ENCODE measurements around the gene MSH5. TPM values are rescaled to one million over a fixed set of nuclear protein-coding genes. Genes with fewer than 3 reads are reported as not detected.

MSH5 gene
- total and polyA plus RNA-seq, 2 donors: 8.4 to 15.2 TPM

DNA sequence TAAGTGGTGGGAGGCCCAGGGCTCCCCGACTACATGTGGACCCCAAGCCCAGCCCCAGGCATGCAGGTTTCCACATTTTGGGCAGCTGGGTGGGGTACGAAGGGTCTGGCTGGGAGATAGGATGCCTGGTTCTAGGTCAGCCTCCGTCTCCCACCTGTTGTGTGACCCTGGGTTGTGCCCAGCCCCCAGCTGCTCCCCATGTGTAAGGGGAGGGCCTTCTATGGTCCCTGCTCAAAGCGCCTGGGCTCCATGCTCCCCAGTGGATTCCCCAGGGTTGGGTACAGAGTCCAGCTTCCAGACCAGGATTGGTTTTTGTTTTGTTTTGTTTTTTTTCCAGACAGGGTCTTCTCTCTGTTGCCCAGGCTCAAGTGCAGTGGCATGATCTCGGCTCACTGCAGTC is 38.4 kb downstream of the MSH5 start:
- H3K36me3 ChIP-seq (ENCODE audit: control insufficient read depth in 2 of 2, insufficient read depth in 2 of 2, low read length in 1 of 2): peaks cover 43 to 46% of the 10 kb centered on the region in 2 donors
- peaks cover 0 to 2% of the 10 kb centered on the region in 2 donors for H3K27me3 ChIP-seq (ENCODE audit: control insufficient read depth in 2 of 2, insufficient read depth in 1 of 2, low read length in 1 of 2)
- no peaks in the 10 kb centered on the region for H3K9me3 ChIP-seq (ENCODE audit: control insufficient read depth in 2 of 2, insufficient read depth in 1 of 2, low read length in 1 of 2)
- no peak overlapping the region for H3K27ac ChIP-seq (ENCODE audit: low read depth in 1 of 2, low read length in 1 of 2)
- H3K4me1 ChIP-seq (ENCODE audit: control insufficient read depth in 2 of 2, insufficient read depth in 2 of 2, low read length in 2 of 2): peaks cover 11 to 12% of the 10 kb centered on the region in 2 donors
- DNase-seq (ENCODE audit: low read depth in 6 of 9, low spot score in 9 of 9): no peak
- H3K4me3 ChIP-seq (ENCODE audit: low read length in 2 of 2): no peak overlapping the region
- 99% methylated on average over 5 of the region's 5 CpGs for WGBS

DNA sequence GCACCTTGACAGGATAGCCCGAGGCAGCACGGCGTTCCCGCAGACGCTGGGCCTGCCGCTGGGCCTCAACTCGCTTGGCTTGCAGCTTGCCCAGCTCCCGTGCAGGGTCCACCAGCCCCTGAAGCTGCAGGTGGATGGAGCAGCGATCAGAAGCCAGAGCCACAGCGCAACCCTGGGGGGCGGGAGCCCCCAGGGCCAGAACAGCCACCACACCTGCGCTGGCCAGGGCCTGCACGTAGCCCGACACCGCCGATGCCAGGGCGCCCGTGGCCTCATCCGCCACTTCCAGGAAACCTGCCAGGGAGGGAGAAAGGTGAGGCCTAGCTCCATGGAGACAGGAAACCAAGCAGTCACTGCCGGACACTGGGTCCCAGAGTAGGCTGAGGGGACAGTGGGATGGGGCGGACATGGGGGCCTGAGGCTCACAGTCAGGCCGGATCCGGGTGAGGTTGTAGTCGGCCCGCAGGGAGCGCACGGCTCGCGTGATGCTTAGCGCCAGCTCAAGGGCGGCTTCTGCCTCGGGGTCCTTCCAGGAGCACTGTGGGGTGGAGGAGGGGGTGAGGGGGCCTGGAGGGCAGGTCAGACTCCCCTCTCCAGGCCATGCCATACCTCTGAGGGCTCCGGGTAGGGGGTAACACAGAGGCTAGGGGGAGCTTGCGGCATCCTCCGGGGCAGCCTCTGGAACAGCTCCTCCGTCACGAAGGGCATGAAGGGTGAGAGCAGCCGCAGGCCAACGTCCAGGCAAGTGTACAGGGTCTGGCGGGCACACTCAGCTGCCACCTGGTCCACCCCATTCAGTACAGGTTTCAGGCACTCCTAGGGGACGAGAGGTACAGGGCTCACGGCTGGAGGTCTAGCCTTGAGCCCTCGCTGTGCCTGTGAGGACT is 39.4 kb downstream of the MSH5 start:
- no peak for DNase-seq (ENCODE audit: low read depth in 6 of 9, low spot score in 9 of 9)

DNA sequence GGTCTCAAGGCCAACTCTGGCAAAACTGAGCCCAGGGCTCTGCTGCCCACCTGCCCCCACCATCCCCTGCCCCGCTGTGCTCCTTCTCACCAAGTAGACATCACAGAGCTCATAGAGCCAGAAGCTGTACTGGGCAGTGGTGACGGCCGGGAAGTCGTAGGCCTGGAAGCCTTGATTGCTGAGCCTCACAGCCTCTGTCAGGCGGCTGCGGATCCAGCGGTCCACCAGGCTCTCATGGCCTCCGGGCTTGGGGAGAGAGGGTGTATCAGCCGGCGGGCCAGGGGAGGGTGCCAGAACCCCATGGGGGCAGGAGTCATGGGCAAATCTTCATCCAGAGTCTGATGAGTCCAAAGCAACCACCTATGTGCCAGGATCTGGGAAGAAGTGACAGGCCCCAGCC is 40.1 kb downstream of the MSH5 start:
- H3K9me3 ChIP-seq (ENCODE audit: control insufficient read depth in 2 of 2, insufficient read depth in 1 of 2, low read length in 1 of 2): no peaks in the 10 kb centered on the region
- peaks cover 52 to 61% of the 10 kb centered on the region in 2 donors for H3K36me3 ChIP-seq (ENCODE audit: control insufficient read depth in 2 of 2, insufficient read depth in 2 of 2, low read length in 1 of 2)
- no peak overlapping the region for H3K27ac ChIP-seq (ENCODE audit: low read depth in 1 of 2, low read length in 1 of 2)
- no peak overlapping the region for H3K4me3 ChIP-seq (ENCODE audit: low read length in 2 of 2)
- WGBS: 97% methylated on average over 10 of the region's 10 CpGs
- H3K27me3 ChIP-seq (ENCODE audit: control insufficient read depth in 2 of 2, insufficient read depth in 1 of 2, low read length in 1 of 2): peaks cover 0 to 2% of the 10 kb centered on the region in 2 donors
- peaks cover 11% of the 10 kb centered on the region in 2 donors for H3K4me1 ChIP-seq (ENCODE audit: control insufficient read depth in 2 of 2, insufficient read depth in 2 of 2, low read length in 2 of 2)
- no peak for DNase-seq (ENCODE audit: low read depth in 6 of 9, low spot score in 9 of 9)

More for the DNA sequence above, 39.4 kb downstream of the MSH5 start:
- no peaks in the 10 kb centered on the region for H3K9me3 ChIP-seq (ENCODE audit: control insufficient read depth in 2 of 2, insufficient read depth in 1 of 2, low read length in 1 of 2)
- no peak overlapping the region for H3K4me3 ChIP-seq (ENCODE audit: low read length in 2 of 2)
- WGBS: 97% methylated on average over 43 of the region's 43 CpGs
- H3K36me3 ChIP-seq (ENCODE audit: control insufficient read depth in 2 of 2, insufficient read depth in 2 of 2, low read length in 1 of 2): peaks cover 48 to 54% of the 10 kb centered on the region in 2 donors
- no peak overlapping the region for H3K27ac ChIP-seq (ENCODE audit: low read depth in 1 of 2, low read length in 1 of 2)
- H3K27me3 ChIP-seq (ENCODE audit: control insufficient read depth in 2 of 2, insufficient read depth in 1 of 2, low read length in 1 of 2): peaks cover 0 to 2% of the 10 kb centered on the region in 2 donors
- peaks cover 11% of the 10 kb centered on the region in 2 donors for H3K4me1 ChIP-seq (ENCODE audit: control insufficient read depth in 2 of 2, insufficient read depth in 2 of 2, low read length in 2 of 2)

DNA sequence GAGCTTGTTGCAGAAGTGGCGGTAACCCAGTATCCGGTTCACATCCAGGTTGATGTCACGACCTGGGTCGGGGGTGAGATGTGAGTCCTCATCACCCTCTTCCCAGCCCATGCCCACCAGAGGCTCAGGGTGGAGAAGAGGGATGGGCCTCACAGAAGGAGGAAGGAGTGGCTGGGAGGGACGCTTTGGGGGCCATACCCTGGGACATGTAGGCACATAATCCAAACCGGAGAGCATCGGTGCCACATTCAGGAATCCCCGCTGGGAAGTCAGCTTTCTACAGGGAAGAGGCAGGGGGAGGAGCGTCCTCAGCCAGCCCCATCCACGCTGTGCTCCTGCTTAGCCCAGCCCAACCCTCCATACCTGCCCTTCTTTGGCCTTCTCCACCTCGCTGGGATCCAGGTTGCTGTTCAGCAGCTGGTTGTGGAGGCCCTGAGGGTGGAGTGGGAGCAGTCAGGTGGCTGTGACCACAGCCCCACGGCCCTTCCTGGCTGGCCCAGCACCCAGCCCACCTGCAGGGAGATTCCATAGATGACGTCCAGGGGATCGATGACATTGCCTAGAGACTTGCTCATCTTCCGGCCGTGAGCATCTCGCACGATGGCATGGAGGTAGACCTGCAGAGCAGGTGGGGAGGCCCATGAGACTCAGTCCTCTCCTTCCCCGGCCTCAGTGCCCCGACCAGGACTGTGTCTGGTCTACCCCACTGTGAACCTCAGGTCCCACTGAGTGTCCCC is 40.9 kb downstream of the MSH5 start:
- Histone ChIP-seq H3K4me1 (ENCODE audit: control insufficient read depth in 2 of 2, insufficient read depth in 2 of 2, low read length in 2 of 2) (peaks cover 11% of the 10 kb centered on the region in 2 donors), H3K4me3 (ENCODE audit: low read length in 2 of 2) (no peak overlapping the region), H3K27me3 (ENCODE audit: control insufficient read depth in 2 of 2, insufficient read depth in 1 of 2, low read length in 1 of 2) (peaks cover 0 to 2% of the 10 kb centered on the region in 2 donors), H3K9me3 (ENCODE audit: control insufficient read depth in 2 of 2, insufficient read depth in 1 of 2, low read length in 1 of 2) (no peaks in the 10 kb centered on the region), H3K36me3 (ENCODE audit: control insufficient read depth in 2 of 2, insufficient read depth in 2 of 2, low read length in 1 of 2) (peaks cover 59 to 68% of the 10 kb centered on the region in 2 donors), H3K27ac (ENCODE audit: low read depth in 1 of 2, low read length in 1 of 2) (no peak overlapping the region)
- WGBS: 97% methylated on average over 20 of the region's 20 CpGs
- DNase-seq (ENCODE audit: low read depth in 6 of 9, low spot score in 9 of 9): no peak

DNA sequence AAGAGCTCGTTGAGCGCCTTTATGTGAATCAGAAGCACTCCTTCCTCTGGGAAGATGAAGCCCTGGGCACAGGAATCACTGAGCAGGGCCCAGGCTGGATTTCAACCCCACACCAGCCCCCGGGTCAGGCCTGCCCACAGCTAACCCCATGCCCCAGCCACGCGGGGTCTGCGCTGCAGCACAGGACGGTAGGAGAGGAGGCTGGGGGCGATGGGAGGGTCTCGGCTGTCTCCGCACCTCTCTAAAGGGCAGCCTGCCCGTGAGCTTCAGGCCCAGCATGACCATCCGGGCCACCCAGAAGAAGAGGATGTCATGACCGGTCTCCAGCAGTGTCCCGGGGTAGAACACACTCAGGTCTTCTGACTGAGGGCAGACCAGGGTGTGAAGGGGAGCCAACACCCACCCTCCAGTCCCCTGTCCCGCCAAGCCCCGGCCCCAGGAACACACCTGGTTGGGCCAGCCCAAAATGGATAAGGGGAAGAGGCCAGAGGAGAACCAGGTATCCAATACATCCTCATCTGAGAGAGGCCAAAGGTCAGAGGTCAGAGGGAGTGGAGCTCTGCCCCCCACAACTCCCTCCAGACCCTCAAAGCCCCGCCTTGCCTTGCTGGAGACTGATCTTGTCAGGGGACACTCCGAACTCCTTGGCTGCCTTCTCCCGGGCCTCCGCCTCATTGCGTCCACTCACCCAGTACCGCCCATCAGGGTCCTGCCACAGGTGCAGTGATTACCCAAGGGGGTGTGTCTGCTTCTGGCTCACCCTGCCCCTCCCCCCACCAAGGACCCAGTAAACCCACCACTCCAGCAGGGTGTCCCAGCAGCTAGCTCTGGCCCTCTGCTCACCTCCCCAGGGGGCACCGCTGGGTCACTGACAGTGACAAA is 41.7 kb downstream of the MSH5 start:
- Histone ChIP-seq H3K27ac (ENCODE audit: low read depth in 1 of 2, low read length in 1 of 2) (no peak overlapping the region), H3K9me3 (ENCODE audit: control insufficient read depth in 2 of 2, insufficient read depth in 1 of 2, low read length in 1 of 2) (no peaks in the 10 kb centered on the region), H3K4me1 (ENCODE audit: control insufficient read depth in 2 of 2, insufficient read depth in 2 of 2, low read length in 2 of 2) (peaks cover 7 to 11% of the 10 kb centered on the region in 2 donors), H3K4me3 (ENCODE audit: low read length in 2 of 2) (no peak overlapping the region), H3K27me3 (ENCODE audit: control insufficient read depth in 2 of 2, insufficient read depth in 1 of 2, low read length in 1 of 2) (peaks cover 0 to 2% of the 10 kb centered on the region in 2 donors), H3K36me3 (ENCODE audit: control insufficient read depth in 2 of 2, insufficient read depth in 2 of 2, low read length in 1 of 2) (peaks cover 59 to 71% of the 10 kb centered on the region in 2 donors)
- WGBS: 98% methylated on average over 23 of the region's 23 CpGs
- no peak for DNase-seq (ENCODE audit: low read depth in 6 of 9, low spot score in 9 of 9)

DNA sequence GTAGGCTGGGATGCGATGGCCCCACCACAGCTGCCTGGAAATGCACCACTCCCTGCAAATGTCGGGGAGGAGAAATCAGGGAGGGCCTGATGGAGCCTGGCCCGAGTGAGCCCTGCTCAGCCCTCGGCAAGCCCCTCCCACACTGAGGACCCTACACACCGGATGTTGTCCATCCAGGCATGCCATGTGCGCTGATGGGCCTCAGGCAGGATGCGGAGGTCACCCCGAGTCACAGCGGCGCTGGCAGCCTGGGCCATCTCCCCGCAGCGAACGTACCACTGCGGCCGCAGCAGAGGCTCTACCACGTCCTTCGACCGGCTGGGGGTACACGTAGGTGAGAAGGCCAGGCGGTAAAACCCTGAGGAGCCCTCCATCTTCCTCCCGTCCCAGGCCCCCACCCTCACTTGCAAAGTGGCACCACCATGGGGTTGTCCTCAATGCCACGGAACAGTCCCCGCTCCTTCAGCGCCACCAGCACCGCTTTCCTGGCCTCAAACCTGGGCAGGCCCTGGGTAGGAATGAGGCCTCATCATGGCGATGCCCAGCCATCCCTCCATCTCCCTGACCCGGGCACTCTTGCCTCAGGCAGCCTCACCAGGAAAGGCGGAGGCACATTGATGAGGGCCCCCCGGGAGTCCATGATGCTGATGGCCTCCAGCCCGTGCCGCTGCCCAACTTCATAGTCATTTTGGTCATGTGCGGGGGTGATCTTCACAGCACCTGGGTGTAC is 42.5 kb downstream of the MSH5 start:
- 98% methylated on average over 32 of the region's 32 CpGs for WGBS
- H3K4me3 ChIP-seq (ENCODE audit: low read length in 2 of 2): no peak overlapping the region
- H3K9me3 ChIP-seq (ENCODE audit: control insufficient read depth in 2 of 2, insufficient read depth in 1 of 2, low read length in 1 of 2): no peaks in the 10 kb centered on the region
- peaks cover 0 to 3% of the 10 kb centered on the region in 2 donors for H3K4me1 ChIP-seq (ENCODE audit: control insufficient read depth in 2 of 2, insufficient read depth in 2 of 2, low read length in 2 of 2)
- peaks cover 59 to 71% of the 10 kb centered on the region in 2 donors for H3K36me3 ChIP-seq (ENCODE audit: control insufficient read depth in 2 of 2, insufficient read depth in 2 of 2, low read length in 1 of 2)
- no peak overlapping the region for H3K27ac ChIP-seq (ENCODE audit: low read depth in 1 of 2, low read length in 1 of 2)
- no peaks in the 10 kb centered on the region for H3K27me3 ChIP-seq (ENCODE audit: control insufficient read depth in 2 of 2, insufficient read depth in 1 of 2, low read length in 1 of 2)
- DNase-seq (ENCODE audit: low read depth in 6 of 9, low spot score in 9 of 9): no peak

DNA sequence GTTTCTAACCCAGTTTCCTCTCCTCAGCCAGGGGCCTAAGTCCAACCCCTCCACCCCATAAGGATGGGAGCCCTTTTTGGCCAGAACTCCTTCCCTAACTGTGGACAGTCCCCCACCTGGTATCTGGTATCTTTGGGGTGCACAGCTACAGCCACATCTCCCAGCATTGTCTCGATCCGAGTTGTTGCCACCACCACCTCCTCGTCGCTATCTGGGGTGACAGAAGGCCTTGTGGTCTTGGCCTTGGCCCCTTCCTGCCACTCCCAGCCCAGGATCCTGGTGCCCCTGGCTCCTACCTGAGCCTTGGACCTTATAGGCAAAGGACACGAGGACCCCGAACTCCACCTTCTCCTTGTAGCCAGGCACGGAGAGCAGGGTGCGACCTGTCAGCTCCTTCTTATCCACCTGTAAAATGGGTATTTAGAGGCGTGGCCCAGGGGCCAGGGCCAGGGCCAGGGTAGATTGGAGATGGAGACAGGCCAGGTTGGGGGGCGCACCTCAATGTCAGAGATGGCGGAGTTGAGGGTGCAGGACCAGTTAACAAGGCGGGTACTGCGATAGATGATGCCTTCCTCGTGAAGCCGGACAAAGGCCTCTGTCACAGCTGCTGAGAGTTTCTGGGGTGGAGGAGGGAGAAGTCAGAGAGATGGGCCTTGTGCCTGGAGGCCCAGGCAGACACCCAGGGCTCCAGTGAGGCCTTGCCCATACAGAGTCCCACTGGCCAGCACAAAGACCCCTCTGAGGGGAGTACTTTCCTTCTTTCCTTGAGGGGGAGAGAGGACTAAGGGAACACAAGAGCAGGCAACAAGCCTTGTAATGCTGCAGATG is 44.5 kb downstream of the MSH5 start:
- Histone ChIP-seq H3K9me3 (ENCODE audit: control insufficient read depth in 2 of 2, insufficient read depth in 1 of 2, low read length in 1 of 2) (no peaks in the 10 kb centered on the region), H3K36me3 (ENCODE audit: control insufficient read depth in 2 of 2, insufficient read depth in 2 of 2, low read length in 1 of 2) (peaks cover 49 to 61% of the 10 kb centered on the region in 2 donors), H3K27me3 (ENCODE audit: control insufficient read depth in 2 of 2, insufficient read depth in 1 of 2, low read length in 1 of 2) (no peaks in the 10 kb centered on the region), H3K4me1 (ENCODE audit: control insufficient read depth in 2 of 2, insufficient read depth in 2 of 2, low read length in 2 of 2) (no peaks in the 10 kb centered on the region), H3K27ac (ENCODE audit: low read depth in 1 of 2, low read length in 1 of 2) (no peak overlapping the region), H3K4me3 (ENCODE audit: low read length in 2 of 2) (no peak overlapping the region)
- WGBS: 99% methylated on average over 15 of the region's 15 CpGs
- no peak for DNase-seq (ENCODE audit: low read depth in 6 of 9, low spot score in 9 of 9)

Measured in thymus (tissue), 11 donors.